Heart right ventricle (tissue), 16 donors: ENCODE measurements around the gene CCDC85C. TPM values are rescaled to one million over a fixed set of nuclear protein-coding genes. Genes with fewer than 3 reads are reported as not detected.

Experiments
- ATAC-seq, 8 donors: fragments of 200-7000 bp; cut with Tn5 transposase; one replicate each; pipeline ENCODE4 v1.9.1; 2020; ENCODE audit warnings: mild to moderate bottlenecking in 8 of 8, moderate library complexity in 8 of 8, moderate number of reproducible peaks in 1 of 8
- DNase-seq, 2 donors: peaks; one replicate each; pipeline ENCODE4 v3.0.0-alpha.2; 2020
- H3K27ac ChIP-seq, 10 donors: fragments of 200-600 bp; sonication (generic) in 2 of 10; one replicate each; pipeline versions ENCODE4 v1.5.0 to v1.8.0; 2020 to 2022; ENCODE audit warnings: mild to moderate bottlenecking in 3 of 10
- H3K27me3 ChIP-seq, 7 donors: fragments of 200-600 bp; one replicate each; pipeline ENCODE4 v1.8.0; 2021 to 2022; ENCODE audit warnings: mild to moderate bottlenecking in 2 of 7
- H3K36me3 ChIP-seq, 9 donors: fragments of 200-600 bp; sonication (generic) in 1 of 9; one replicate each; pipeline versions ENCODE4 v1.5.0 to v1.8.0; 2020 to 2022; ENCODE audit warnings: mild to moderate bottlenecking in 2 of 9
- H3K4me1 ChIP-seq, 9 donors: fragments of 200-600 bp; sonication (generic) in 1 of 9; one replicate each; pipeline versions ENCODE4 v1.5.0 to v1.8.0; 2020 to 2022; ENCODE audit warnings: mild to moderate bottlenecking in 4 of 9
- H3K4me3 ChIP-seq, 10 donors: fragments of 200-600 bp; sonication (generic) in 2 of 10; one replicate each; pipeline versions ENCODE4 v1.5.0 to v1.8.0; 2020 to 2022; ENCODE audit warnings: mild to moderate bottlenecking in 7 of 10, moderate library complexity in 2 of 10
- H3K9me3 ChIP-seq, 11 donors: fragments of 200-600 bp in 10 of 11; sonication (generic) in 2 of 11; one replicate each; pipeline versions ENCODE4 v1.5.0 to v1.8.0; 2013 to 2022; ENCODE audit warnings: mild to moderate bottlenecking in 2 of 11, control low read depth in 1 of 11, moderate library complexity in 1 of 11
- CTCF ChIP-seq, 9 donors: fragments of 200-600 bp; sonication (generic) in 2 of 9; IDR thresholded peaks; one replicate each; pipeline versions ENCODE4 v1.5.0 to v1.8.0; 2021 to 2022; ENCODE audit warnings: antibody characterized with exemption in 9 of 9, mild to moderate bottlenecking in 5 of 9, moderate library complexity in 1 of 9
- WGBS, 2 donors: extraction: QIAGEN DNeasy Blood & Tissue Kit; methylation state at CpG; one replicate each; pipeline ENCODE4 v1.1.7; 2013; ENCODE audit warnings: inconsistent platforms in 1 of 2; 5-methylcytosine and 5-hydroxymethylcytosine counted together
- intact Hi-C, 10 donors: fragments of 100-400 bp; cut with DNase I; formaldehyde crosslinking; loops; one replicate each; pipeline versions ENCODE4 v1.11.1 to v1.14.2; 2022
- polyA plus RNA-seq, 2 donors: library from polyadenylated mRNA; stranded (reverse); fragments of 200-250 nt; gene quantifications; one replicate each; pipeline ENCODE4 v1.2.3, GENCODE V29; 2013
- total RNA-seq, 10 donors: library from RNA; stranded (reverse); fragmentation: NEBNext Ultra II Directional in 3 of 10; extraction: Animal tissue kit (Norgen Biotek cat#: 25700) in 3 of 10; gene quantifications; one replicate each; pipeline versions ENCODE4 v1.2.1 to v1.2.4, GENCODE V29; 2021 to 2023
- donor health status: Arrhythmogenic right ventricular cardiomyopathy.
- donor health status: ischemic (EF 13 %, LVEDD 7.1; RV severe dilation, severe dysfunction).
- donor health status: healthy with polysubstance abuse.
- donor health status: DM: no; HTN: yes; CAD: no.
- donor health status: DM: no; HTN: no; CAD: no.
- donor health status: ischemic (EF 25% LVEDD 6.9; RV normal size, moderate dysfunction).
- donor health status: ischemic (EF 25% LVEDD 5.7; RV mildly dilated, moderate dysfunction).
- donor health status: healthy.
- donor health status: DM: yes; HTN: yes; CAD: no.
- donor health status: Ischemic cardiomyopathy.
- donor health status: ischemic (EF 35%, LVEDD 5.7; RV mildly dilated, moderate dysfunction).
- donor health status: nonischemic (EF 11% LVEDD 7.7; RV severe dilation, severe dysfunction).
- donor health status: DM: yes; HTN: yes; CAD: no.
- donor health status: PGD.
- donor health status: ischemic (EF 29% LVEDD 5.4; RV normal size, mild dysfunction).
- donor health status: nonischemic (EF 23%, LVEDD 6.1; RV moderate dilation, normal function).

Gene CCDC85C
- total and polyA plus RNA-seq, 12 donors = 9.0 to 50.2 (median 31.5) TPM

DNA sequence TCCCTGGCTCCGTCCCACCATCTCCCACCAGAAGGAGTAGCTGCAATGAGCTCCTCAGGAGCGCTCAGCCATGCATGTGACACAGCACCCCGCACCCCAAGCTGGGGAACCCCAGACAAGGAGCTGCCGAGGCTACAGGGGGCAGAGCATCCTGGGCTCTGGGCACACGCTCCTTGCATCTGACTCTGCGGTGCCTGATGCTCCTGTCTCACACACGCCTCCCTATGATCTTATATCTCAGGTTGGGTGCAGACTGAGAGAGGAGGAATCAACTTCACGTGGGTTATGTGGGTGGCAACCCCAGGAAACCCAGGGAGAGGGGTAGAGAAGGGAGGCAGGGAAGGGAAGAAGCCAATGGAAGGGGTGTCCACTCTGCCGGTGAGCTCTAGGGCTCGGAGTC is 62.8 kb downstream of the CCDC85C start:
- no peak for ATAC-seq
- Histone ChIP-seq H3K4me1 (peaks cover 29 to 84% (median 66%) of the 10 kb centered on the region in 9 donors), H3K27me3 (no peaks in the 10 kb centered on the region), H3K27ac (peak overlapping the region in 2 of 10 donors; percentile 87 to 91), H3K9me3 (no peaks in the 10 kb centered on the region), H3K36me3 (no peaks in the 10 kb centered on the region), H3K4me3 (no peak overlapping the region)
- no peak for DNase-seq
- intact Hi-C loops = loop anchor here in 1 of 10 donors (5.0 kb wide), 1 partner anchor 1019 kb away; no protein-coding TSS in a partner anchor
- TF ChIP-seq CTCF (IDR thresholded peaks at IDR 0.05) = no peak
- WGBS, 2 donors = 88 to 90% methylated on average over 10 of the region's 10 CpGs

DNA sequence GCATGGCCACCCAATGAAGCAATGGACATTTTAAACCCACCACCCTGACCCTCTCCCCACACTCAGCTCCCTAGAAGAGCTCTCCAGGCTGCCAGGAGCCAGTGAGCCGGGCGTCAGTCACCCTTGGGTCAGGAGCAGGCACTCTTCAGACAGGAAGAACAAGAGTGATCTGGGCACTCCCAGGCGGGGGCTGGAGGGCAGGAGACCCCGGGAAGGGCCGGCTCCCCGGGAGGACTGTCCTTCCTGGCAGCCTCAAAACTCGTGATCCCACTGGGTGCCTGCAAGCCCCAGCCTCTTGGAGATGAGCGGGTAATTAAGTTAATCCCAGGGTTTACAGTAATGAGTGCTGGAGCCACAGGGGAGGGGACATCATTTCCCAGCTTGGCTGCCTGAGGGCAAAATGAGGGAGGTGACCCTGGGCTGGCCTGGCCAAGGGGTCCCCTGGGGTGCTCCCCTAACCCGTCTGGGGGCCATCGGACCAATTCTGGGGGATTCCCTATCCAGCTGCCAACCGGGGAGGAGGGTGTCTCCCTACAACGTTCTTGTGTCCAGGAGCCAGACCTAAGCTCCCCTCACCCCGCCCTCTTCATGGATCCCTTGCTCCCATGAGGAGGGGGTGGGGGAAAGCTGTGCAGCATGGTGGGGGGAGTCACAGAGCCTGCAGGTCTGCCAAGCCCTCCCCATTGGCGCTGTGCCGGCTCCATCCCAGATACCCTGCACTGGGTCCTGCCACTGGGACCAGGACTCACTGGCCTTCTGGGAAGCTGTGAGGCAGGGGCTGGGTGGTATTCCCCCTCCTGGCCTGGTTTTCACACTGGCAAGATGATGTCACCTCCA is 63.6 kb downstream of the CCDC85C start:
- no peak for DNase-seq
- Histone ChIP-seq H3K27ac (peak overlapping the region; percentile 41 to 91 (median 72)), H3K36me3 (no peaks in the 10 kb centered on the region), H3K27me3 (no peaks in the 10 kb centered on the region), H3K4me3 (peak overlapping the region in 1 of 10 donors; percentile 11), H3K9me3 (no peaks in the 10 kb centered on the region), H3K4me1 (peaks cover 29 to 86% (median 64%) of the 10 kb centered on the region in 9 donors)
- 65 to 68% methylated on average over 15 of the region's 15 CpGs for WGBS, 2 donors
- intact Hi-C loops = loop anchor here in 1 of 10 donors (5.0 kb wide), 1 partner anchor 1018 kb away; no protein-coding TSS in a partner anchor
- TF ChIP-seq CTCF (IDR thresholded peaks at IDR 0.05) = no peak
- no peak for ATAC-seq

DNA sequence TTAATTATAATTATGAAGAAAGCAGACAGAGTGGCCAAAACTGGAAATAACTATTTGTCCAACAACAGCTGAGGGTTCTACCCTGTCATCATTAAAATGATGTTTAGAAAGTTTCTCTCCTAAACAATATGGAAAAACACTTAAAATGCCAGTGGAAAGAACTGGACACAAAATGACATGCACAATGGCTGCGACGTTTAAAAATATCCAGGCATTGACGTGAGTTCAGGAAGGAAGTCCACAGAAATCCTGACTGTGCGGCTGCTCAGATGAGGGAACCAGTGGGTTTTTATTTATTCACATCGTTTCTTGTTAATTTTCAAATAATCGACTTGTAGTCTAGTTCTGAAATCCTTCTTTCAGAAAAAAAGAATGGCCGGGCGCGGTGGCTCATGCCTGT is 64.5 kb downstream of the CCDC85C start:
- H3K36me3 ChIP-seq = no peaks in the 10 kb centered on the region
- ATAC-seq = peak in 5 of 8 donors; percentile 26 to 53 (median 32)
- TF ChIP-seq CTCF (IDR thresholded peaks at IDR 0.05) = no peak

GRCh38 chr14:99538733-99539132 is 65.3 kb downstream of the CCDC85C start:
- H3K4me1 ChIP-seq = peaks cover 31 to 91% (median 65%) of the 10 kb centered on the region in 9 donors
- 67 to 72% methylated on average over 5 of the region's 5 CpGs for WGBS, 2 donors
- no peaks in the 10 kb centered on the region for H3K9me3 ChIP-seq
- peak overlapping the region in 1 of 10 donors; percentile 19 for H3K4me3 ChIP-seq
- intact Hi-C loops = loop anchor here in 1 of 10 donors (5.0 kb wide), 1 partner anchor 64 kb away; the partner anchor contains the start of gene CCDC85C
- no peak for DNase-seq
- H3K27me3 ChIP-seq = no peaks in the 10 kb centered on the region
- no peak for ATAC-seq
- H3K36me3 ChIP-seq = no peaks in the 10 kb centered on the region
- TF ChIP-seq CTCF (IDR thresholded peaks at IDR 0.05) = no peak
- H3K27ac ChIP-seq = peak overlapping the region in 8 of 10 donors; percentile 70 to 91 (median 74)

More for the DNA sequence above, 64.5 kb downstream of the CCDC85C start:
- Histone ChIP-seq H3K27me3 (no peaks in the 10 kb centered on the region), H3K4me3 (peak overlapping the region in 2 of 10 donors; percentile 11 to 21), H3K9me3 (no peaks in the 10 kb centered on the region), H3K27ac (peak overlapping the region; percentile 41 to 91 (median 72)), H3K4me1 (peaks cover 31 to 88% (median 64%) of the 10 kb centered on the region in 9 donors)
- 46 to 47% methylated on average over 9 of the region's 9 CpGs for WGBS, 2 donors
- intact Hi-C loops = loop anchor here in 1 of 10 donors (5.0 kb wide), 1 partner anchor 63 kb away; the partner anchor contains the start of gene CCDC85C
- peak in 1 of 2 donors; percentile 64 for DNase-seq
